WERI-Rb-1 (cell line): ENCODE data around the gene SGPP2.

ENCODE experiments used
- DNase-seq: peaks from one replicate; pipeline ENCODE4 v3.0.0-alpha.2; 2020
- H3K27ac ChIP-seq: fragments of 250-450 bp; sonication (Bioruptor Pico); 2 replicates; pipeline ENCODE4 v1.5.1; 2020; ENCODE audit warnings: mild to moderate bottlenecking, moderate library complexity
- H3K27me3 ChIP-seq: fragments of 250-450 bp; sonication (Bioruptor Pico); 2 replicates; pipeline ENCODE4 v1.5.1; 2021; ENCODE audit warnings: mild to moderate bottlenecking, low read depth, moderate library complexity; ENCODE audit not compliant: insufficient read depth, severe bottlenecking
- H3K36me3 ChIP-seq: fragments of 250-450 bp; sonication (Bioruptor Pico); 2 replicates; pipeline ENCODE4 v1.5.1; 2020; ENCODE audit warnings: mild to moderate bottlenecking, moderate library complexity
- H3K4me3 ChIP-seq: 2 replicates; pipeline ENCODE4 v1.5.1; 2011; ENCODE audit warnings: low read depth, mild to moderate bottlenecking, control low read depth, low read length
- H3K9me3 ChIP-seq: fragments of 250-450 bp; sonication (Bioruptor Pico); 2 replicates; pipeline ENCODE4 v1.5.1; 2021; ENCODE audit warnings: mild to moderate bottlenecking, moderate library complexity; ENCODE audit not compliant: severe bottlenecking
- TF ChIP-seq, protein P1 (sequence below): IDR thresholded peaks from 2 replicates; pipeline ENCODE4 v1.5.1; 2011; ENCODE audit warnings: low read depth, mild to moderate bottlenecking, control low read depth, inconsistent platforms, low read length

Gene SGPP2

DNA sequence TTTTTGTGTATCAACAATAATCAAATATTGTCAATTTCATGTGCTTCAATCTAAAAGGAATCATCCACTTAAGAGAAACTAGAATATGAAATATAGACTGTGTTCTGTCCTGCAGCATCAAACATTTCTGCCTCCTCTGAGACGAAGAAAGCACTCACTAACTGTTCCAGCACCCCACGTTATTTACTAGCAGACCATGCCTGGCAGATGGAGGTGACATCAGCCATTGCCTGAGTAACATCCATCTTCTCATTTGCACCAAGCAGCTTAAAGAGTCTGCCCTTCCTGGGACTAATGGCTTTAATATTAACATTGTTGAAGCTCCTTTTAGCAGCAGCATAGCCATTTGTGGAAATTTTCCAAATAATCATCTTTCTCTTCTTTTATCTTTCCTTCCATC is 25.7 kb downstream of the SGPP2 start:
- Histone ChIP-seq H3K27ac (peak overlapping the region; percentile 68), H3K9me3 (no peaks in the 10 kb centered on the region), H3K36me3 (no peaks in the 10 kb centered on the region), H3K4me3 (no peak overlapping the region), H3K27me3 (no peaks in the 10 kb centered on the region)
- DNase-seq, result peak; percentile 66
- TF ChIP-seq, protein P1, sequence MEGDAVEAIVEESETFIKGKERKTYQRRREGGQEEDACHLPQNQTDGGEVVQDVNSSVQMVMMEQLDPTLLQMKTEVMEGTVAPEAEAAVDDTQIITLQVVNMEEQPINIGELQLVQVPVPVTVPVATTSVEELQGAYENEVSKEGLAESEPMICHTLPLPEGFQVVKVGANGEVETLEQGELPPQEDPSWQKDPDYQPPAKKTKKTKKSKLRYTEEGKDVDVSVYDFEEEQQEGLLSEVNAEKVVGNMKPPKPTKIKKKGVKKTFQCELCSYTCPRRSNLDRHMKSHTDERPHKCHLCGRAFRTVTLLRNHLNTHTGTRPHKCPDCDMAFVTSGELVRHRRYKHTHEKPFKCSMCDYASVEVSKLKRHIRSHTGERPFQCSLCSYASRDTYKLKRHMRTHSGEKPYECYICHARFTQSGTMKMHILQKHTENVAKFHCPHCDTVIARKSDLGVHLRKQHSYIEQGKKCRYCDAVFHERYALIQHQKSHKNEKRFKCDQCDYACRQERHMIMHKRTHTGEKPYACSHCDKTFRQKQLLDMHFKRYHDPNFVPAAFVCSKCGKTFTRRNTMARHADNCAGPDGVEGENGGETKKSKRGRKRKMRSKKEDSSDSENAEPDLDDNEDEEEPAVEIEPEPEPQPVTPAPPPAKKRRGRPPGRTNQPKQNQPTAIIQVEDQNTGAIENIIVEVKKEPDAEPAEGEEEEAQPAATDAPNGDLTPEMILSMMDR, result no peak

GRCh38 chr2:222451224-222451674 is 26.9 kb downstream of the SGPP2 start:
- Histone ChIP-seq H3K4me3 (no peak overlapping the region), H3K9me3 (no peaks in the 10 kb centered on the region), H3K36me3 (no peaks in the 10 kb centered on the region), H3K27me3 (no peaks in the 10 kb centered on the region), H3K27ac (peak overlapping the region; percentile 30; the same call in 1 of the 2 replicates)
- TF ChIP-seq, protein P1, result 0 out of 2 replicates have a peak, but pooled peaks have one; percentile 18
- DNase-seq, result peak; percentile 63

GRCh38 chr2:222452422-222452950 is 28.1 kb downstream of the SGPP2 start:
- no peak for DNase-seq
- no peak overlapping the region for H3K4me3 ChIP-seq
- TF ChIP-seq, protein P1, result no peak
- no peak overlapping the region for H3K27ac ChIP-seq
- H3K27me3 ChIP-seq, result no peaks in the 10 kb centered on the region
- no peaks in the 10 kb centered on the region for H3K36me3 ChIP-seq
- H3K9me3 ChIP-seq, result no peaks in the 10 kb centered on the region

- TF ChIP-seq, protein P1, result no peak
- no peak for DNase-seq
- Histone ChIP-seq H3K4me3 (no peak overlapping the region), H3K27me3 (no peaks in the 10 kb centered on the region), H3K27ac (no peak overlapping the region), H3K36me3 (no peaks in the 10 kb centered on the region), H3K9me3 (no peaks in the 10 kb centered on the region)
Measured at GRCh38 chr2:222456479-222457077, 32.2 kb downstream of the SGPP2 start.

DNA sequence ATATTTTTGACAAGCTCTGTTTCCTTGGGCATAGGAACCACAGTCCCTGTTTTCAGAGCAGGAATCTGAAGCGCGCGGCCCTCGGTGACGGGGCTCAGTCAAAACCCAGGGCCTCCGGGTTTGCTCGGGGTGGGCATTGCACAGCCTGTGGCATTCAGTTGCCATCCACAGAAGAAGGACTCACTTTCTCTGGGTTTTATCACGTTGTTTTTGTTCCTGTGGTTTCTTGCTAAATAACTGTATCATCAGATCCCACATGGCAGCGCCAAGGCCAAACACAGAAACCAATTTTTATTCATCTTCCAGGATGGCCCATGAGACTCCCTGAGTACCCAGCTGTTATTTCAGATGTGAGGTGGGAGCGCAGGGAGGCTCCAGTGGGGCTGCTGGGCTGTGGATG is 35.6 kb downstream of the SGPP2 start:
- no peak overlapping the region for H3K4me3 ChIP-seq
- DNase-seq, result no peak
- H3K36me3 ChIP-seq, result no peaks in the 10 kb centered on the region
- H3K9me3 ChIP-seq, result no peaks in the 10 kb centered on the region
- TF ChIP-seq, protein P1, result no peak
- H3K27me3 ChIP-seq, result no peaks in the 10 kb centered on the region
- no peak overlapping the region for H3K27ac ChIP-seq

GRCh38 chr2:222465746-222466145 is 41.4 kb downstream of the SGPP2 start:
- DNase-seq, result no peak
- H3K27ac ChIP-seq, result no peak overlapping the region
- H3K36me3 ChIP-seq, result no peaks in the 10 kb centered on the region
- no peak overlapping the region for H3K4me3 ChIP-seq
- no peaks in the 10 kb centered on the region for H3K27me3 ChIP-seq
- TF ChIP-seq, protein P1, result no peak
- H3K9me3 ChIP-seq, result no peaks in the 10 kb centered on the region
